Dermis microvascular lymphatic vessel endothelial cell (primary cell): ENCODE data around the gene ENTPD1. TPM values are rescaled to one million over a fixed set of nuclear protein-coding genes. Genes with fewer than 3 reads are reported as not detected.
"Not testable (repeated sequence)": the region's sequence is repeated elsewhere in the genome, so short reads cannot be mapped to it uniquely, and the experiment has no call there.

Experiments used
- DNase-seq, 2 donors: peaks; one replicate each; pipeline versions ENCODE4 v3.0.0 to v3.0.0-alpha.2; 2010; ENCODE audit warnings: low read depth in 2 of 2
- total RNA-seq: library from RNA; depleted of rRNA; stranded (reverse); fragments of >200 nt; gene quantifications from 2 replicates; pipeline ENCODE4 v1.2.1, GENCODE V29; 2014

The ENTPD1 gene
- total RNA-seq, 1 donor from 2014 or later = 6.2 TPM

- no peak for DNase-seq
These were observed 38.2 kb downstream of the ENTPD1 start for GRCh38 chr10:95794195-95794594.

DNA sequence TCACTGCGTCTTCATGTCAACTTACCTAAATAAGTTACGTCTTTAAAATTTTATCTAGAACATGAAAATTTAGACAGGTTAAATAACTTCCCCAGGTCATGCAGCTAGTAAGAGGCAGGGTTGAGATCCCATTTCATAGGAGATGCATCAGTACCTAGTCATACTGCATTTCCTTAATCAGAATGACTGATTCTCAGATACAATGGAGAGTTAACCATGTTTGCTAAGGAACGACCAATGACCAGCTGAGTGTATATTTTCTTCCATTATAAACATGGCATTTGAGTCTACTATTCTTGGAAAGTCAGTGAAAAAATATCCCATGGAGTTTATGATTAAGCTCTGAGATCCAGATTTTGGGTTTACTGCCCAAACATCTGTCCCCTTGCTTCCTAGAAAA, 39.6 kb downstream of the ENTPD1 start:
- peak in 1 of 2 donors; percentile 37 for DNase-seq

GRCh38 chr10:95796504-95796903, 40.5 kb downstream of the ENTPD1 start:
- no peak for DNase-seq

GRCh38 chr10:95798096-95798855, 42.3 kb downstream of the ENTPD1 start:
- DNase-seq = no peak

DNA sequence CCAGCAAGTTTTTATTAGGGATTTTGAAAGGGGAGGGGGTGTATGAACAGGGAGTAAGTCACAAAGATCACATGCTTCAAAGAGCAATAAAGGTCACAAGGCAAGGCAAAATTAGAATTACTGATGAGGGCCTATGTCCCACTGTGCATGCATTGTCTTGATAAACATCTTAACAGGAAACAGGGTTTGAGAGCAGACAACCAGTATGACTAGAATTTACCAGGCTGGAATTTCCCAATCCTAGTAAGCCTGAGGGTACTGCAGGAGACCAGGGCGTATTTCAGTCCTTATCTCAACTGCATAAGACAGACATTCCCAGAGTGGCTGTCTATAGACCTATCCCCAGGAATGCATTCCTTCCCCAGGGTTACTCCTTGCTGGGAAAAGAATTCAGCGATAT, 44.3 kb downstream of the ENTPD1 start:
- DNase-seq = peak in 1 of 2 donors; percentile 21

GRCh38 chr10:95806687-95807380, 50.9 kb downstream of the ENTPD1 start:
- not testable (repeated sequence) for DNase-seq

DNA sequence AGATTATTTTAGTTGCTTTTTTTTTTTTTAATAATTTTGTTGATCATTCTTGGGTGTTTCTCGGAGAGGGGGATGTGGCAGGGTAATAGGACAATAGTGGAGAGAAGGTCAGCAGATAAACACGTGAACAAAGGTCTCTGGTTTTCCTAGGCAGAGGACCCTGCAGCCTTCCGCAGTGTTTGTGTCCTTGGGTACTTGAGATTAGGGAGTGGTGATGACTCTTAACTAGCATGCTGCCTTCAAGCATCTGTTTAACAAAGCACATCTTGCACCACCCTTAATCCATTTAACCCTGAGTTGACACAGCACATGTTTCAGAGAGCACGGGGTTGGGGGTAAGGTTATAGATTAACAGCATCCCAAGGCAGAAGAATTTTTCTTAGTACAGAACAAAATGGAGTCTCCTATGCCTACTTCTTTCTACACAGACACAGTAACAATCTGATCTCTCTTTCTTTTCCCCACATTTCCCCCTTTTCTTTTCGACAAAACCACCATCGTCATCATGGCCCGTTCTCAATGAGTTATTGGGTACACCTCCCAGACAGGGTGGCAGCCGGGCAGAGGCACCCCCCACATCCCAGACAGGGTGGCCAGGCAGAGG, 52.8 kb downstream of the ENTPD1 start:
- DNase-seq = not testable (repeated sequence)

DNA sequence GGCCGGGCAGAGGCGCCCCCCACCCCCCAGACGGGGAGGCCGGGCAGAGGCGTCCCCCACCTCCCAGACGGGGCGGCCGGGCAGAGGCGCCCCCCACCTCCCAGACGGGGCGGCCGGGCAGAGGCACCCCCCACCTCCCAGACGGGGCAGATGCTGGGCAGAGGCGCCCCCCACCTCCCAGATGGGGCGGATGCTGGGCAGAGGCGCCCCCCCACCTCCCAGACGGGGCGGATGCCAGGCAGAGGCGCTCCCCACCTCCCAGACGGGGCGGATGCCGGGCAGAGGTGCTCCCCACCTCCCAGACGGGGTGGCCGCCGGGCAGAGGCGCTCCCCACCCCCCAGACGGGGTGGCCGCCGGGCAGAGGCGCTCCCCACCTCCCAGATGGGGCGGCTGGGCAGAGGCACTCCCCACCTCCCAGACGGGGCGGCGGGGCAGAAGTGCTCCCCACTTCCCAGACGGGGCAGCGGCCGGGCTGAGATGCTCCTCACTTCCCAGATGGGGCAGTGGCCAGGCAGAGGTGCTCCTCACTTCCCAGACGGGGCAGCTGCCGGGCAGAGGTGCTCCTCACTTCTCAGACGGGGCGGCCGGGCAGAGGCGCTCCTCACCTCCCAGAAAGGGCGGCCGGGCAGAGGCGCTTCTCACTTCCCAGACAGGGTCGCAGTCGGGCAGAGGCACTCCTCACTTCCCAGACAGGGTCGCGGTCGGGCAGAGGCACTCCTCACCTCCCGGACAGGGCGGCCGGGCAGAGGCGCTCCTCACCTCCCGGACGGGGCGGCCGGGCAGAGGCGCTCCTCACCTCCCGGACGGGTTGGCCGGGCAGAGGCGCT, 53.6 kb downstream of the ENTPD1 start:
- no peak for DNase-seq

DNA sequence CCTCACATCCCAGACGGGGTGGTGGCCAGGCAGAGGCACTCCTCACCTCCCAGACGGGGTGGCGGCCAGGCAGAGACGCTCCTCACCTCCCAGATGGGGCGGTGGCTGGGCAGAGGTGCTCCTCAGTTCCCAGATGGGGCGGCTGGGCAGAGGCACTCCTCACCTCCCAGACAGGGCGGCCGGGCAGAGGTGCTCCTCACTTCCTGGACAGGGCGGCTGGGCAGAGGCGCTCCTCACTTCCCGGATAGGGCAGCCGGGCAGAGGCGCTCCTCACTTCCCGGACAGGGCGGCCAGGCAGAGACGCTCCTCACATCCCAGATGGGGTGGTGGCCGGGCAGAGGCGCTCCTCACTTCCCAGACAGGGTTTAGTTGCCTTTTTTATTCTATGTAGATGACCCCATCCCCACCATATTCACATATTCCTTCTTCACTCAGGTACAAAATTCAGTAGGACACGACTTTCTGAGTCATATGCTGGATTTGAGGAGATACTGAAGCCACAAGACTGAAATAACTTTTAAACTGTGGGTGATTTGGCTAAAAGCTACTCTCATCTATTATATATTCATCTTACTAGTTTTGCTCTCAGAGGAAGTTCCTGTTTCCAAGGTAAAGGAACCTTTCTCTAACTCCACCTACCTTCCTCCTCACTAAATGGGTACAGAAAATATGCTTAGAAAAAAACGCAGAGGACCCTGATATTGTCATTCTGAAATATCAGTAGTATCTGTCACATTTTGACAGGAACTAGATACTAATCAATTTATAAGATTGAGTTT, 54.4 kb downstream of the ENTPD1 start:
- DNase-seq = no peak

DNA sequence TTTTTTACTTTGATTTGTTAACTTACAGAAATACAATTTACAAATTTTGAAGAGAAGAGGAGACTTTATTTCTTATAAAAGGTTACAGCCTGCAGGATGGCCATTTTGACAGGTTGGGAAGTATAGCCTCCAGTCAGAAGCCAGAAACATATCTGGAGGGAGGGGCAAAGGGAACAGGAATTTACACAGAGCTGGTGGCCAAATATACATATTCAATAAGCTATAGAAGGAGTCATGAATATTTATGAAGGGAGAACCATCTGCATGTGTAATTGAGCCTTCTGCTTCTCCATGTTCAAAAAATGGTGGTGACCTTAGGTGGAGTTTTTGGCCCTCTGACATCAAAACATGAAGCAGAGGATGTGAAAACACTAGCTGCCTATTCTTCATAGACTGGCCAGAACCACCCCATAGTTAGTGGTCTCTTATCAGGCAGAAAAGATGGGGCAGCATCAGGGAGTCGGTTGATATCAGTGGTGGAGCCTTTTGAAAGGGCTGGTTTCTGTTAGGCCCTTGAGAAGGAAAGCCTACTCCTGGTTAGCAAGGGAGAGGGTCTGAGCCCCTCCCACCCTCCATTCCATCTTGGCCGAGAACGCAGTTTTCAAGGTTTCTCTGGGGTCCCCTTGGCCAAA, 57.2 kb downstream of the ENTPD1 start:
- no peak for DNase-seq

- peak; percentile 89 to 94 for DNase-seq
These were observed 58.2 kb downstream of the ENTPD1 start for GRCh38 chr10:95814011-95814727.

- DNase-seq = peak in 1 of 2 donors; percentile 17
These were observed 59.2 kb downstream of the ENTPD1 start for GRCh38 chr10:95815133-95815532.

DNA sequence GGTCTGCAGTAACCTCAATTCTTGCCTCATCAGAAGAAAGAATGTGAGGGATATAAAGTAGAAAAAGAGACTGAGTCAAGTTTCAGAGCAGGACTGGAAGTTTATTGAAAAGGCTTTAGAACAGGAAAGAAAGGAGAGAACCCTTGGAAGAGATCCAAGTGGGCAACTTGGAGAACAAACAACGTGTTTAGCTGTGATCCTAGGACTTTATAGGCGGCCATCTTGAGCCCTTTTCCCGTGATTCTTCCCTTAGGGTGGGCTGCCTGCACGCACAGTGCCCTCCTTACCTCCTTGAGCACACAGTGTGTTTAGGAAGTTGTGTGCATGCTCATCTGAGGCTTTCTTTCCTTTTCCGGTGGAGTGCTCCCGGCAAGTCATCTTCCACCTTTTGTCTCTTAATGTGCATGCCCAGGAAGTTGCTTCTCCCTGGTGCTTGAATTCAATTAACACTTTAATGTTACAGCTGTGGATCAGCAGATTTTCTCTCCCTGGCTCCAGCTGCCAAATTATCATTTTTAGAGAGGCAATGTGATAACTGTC, 59.8 kb downstream of the ENTPD1 start:
- peak in 1 of 2 donors; percentile 67 for DNase-seq

DNA sequence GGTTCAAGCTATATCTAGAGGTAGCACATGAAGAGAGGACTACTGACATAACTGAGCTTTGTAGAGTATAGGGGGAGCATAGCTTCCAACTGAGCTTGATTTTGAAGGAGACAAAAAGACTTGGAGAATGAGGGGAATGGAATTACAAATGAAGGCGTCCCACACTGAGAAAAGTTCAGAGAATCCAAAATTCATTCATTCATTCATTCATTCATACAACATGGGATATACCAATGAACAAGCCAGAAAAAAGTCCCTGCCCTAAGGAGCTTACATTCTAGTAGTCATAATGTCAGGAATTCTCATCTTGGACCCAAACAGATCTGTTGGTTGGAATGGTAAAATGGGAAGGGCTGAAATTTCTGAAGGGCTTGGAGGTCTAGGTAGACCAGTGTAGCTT, 62.0 kb downstream of the ENTPD1 start:
- DNase-seq = no peak

DNA sequence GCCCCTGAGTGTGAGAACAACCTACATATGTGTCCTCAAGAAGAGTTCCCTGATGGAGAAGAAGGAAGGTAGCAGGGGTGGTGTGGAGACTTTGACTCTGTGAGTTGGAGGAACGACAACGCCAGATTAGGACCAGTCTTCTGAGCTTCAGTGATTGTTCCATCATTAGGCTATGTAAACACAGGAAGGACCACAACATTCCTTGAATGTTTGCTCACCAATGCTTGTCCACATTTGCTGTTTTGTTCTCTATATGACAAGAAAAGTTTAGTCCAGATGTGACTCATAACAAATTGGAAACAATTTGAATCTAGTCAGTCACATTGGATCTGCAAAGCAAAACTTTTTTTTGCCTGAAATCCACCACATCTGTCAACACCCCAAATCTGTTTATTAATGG, 62.7 kb downstream of the ENTPD1 start:
- DNase-seq = peak; percentile 79 to 87

DNA sequence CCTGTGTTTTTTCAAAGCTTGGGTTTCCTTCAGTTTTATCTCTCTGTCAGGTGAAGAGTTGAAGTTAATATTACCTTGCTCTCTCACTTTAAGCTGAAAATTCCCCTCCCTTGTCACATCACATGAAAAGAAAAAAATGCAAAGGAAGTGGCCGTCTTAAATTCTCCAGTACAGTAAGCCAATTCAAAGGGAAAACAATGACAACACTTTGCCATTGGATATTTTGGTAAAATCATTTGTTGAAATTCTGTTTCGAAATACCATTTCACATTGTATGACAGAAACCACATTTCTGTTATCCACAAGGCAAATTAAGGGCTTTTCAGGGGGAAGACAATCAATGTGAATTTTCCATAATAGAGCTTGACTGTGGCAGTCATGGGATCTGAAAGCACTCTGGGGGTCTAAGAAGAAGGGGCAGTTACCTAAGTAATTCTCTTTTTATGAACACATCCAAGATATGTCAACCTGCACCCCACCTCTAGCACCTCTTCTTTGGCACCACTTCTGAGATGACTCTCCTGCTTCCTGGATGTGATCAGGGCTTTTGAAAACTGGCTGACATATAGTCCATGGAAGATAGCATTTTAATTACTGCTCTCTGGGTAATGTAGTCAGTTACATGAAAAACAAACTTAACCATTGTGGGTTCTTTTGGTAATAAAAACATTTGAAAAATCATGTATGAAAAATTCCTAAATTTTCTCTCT, 63.8 kb downstream of the ENTPD1 start:
- DNase-seq = peak; percentile 61 to 79

GRCh38 chr10:95820363-95820762, 64.4 kb downstream of the ENTPD1 start:
- no peak for DNase-seq

GRCh38 chr10:95821720-95822119, 65.8 kb downstream of the ENTPD1 start:
- DNase-seq = no peak

- DNase-seq = no peak
These were observed 74.1 kb downstream of the ENTPD1 start for GRCh38 chr10:95830044-95830443.
